Bronchial epithelial cell (primary cell): ENCODE data around the gene RANGRF. TPM values are rescaled to one million over a fixed set of nuclear protein-coding genes. Genes with fewer than 3 reads are reported as not detected.

ENCODE experiments used
- DNase-seq: peaks from one replicate; pipeline ENCODE4 v3.0.0-alpha.2; 2010; ENCODE audit warnings: low read depth
- FAIRE-seq: peaks from 2 replicates; lab custom pipeline; 2011; peaks lifted over from hg19 to GRCh38; lab: Jason Lieb, UNC
- H3K27me3 ChIP-seq: 2 replicates; pipeline ENCODE4 v1.5.1; 2011; ENCODE audit warnings: low read length; ENCODE audit not compliant: control insufficient read depth, insufficient read depth
- H3K36me3 ChIP-seq: 2 replicates; pipeline ENCODE4 v1.5.1; 2011; ENCODE audit warnings: low read length; ENCODE audit not compliant: control insufficient read depth, insufficient read depth
- H3K4me3 ChIP-seq: 2 replicates; pipeline ENCODE4 v1.5.1; 2011; ENCODE audit warnings: mild to moderate bottlenecking, low read depth, low read length, control low read depth
- CTCF ChIP-seq: IDR thresholded peaks from 2 replicates; pipeline ENCODE4 v1.5.1; 2011; ENCODE audit warnings: mild to moderate bottlenecking, moderate library complexity, low read length, control low read depth, inconsistent platforms; ENCODE audit not compliant: insufficient read depth, severe bottlenecking
- total RNA-seq: library from RNA; depleted of rRNA; stranded (reverse); fragments of >200 nt; gene quantifications from 2 replicates; pipeline ENCODE4 v1.2.1, GENCODE V29; 2014

RANGRF gene
- total RNA-seq, 1 donor from 2014 or later = 11.8 TPM

GRCh38 chr17:8300627-8301242 lies 12.3 kb downstream of the RANGRF start:
- H3K4me3 ChIP-seq = no peak overlapping the region
- DNase-seq = peak; percentile 54
- H3K36me3 ChIP-seq = no peaks in the 10 kb centered on the region
- H3K27me3 ChIP-seq = no peaks in the 10 kb centered on the region
- FAIRE-seq = peak; percentile 52
- TF ChIP-seq CTCF = peak; percentile 93

- no peak for DNase-seq
- TF ChIP-seq CTCF = no peak
- Histone ChIP-seq H3K27me3 (peaks cover 22% of the 10 kb centered on the region), H3K4me3 (no peak overlapping the region), H3K36me3 (no peaks in the 10 kb centered on the region)
- no peak for FAIRE-seq
Measured at GRCh38 chr17:8310601-8311123, 22.2 kb downstream of the RANGRF start.

- no peak overlapping the region for H3K4me3 ChIP-seq
- FAIRE-seq (no peak), DNase-seq (no peak)
- H3K36me3 ChIP-seq = no peaks in the 10 kb centered on the region
- no peak for TF ChIP-seq CTCF
- H3K27me3 ChIP-seq = peaks cover 25% of the 10 kb centered on the region
Measured at GRCh38 chr17:8311131-8311790, 22.8 kb downstream of the RANGRF start.

- no peak for TF ChIP-seq CTCF
- FAIRE-seq (no peak), DNase-seq (no peak)
- H3K27me3 ChIP-seq = peaks cover 25% of the 10 kb centered on the region
- no peak overlapping the region for H3K4me3 ChIP-seq
- no peaks in the 10 kb centered on the region for H3K36me3 ChIP-seq
Measured at GRCh38 chr17:8312251-8312650, 23.8 kb downstream of the RANGRF start.

- no peaks in the 10 kb centered on the region for H3K36me3 ChIP-seq
- TF ChIP-seq CTCF = no peak
- peaks cover 25% of the 10 kb centered on the region for H3K27me3 ChIP-seq
- DNase-seq (no peak), FAIRE-seq (no peak)
- H3K4me3 ChIP-seq = no peak overlapping the region
Measured at GRCh38 chr17:8312726-8313600, 24.5 kb downstream of the RANGRF start.
